ENCODE data around the gene TARS3.

DNA sequence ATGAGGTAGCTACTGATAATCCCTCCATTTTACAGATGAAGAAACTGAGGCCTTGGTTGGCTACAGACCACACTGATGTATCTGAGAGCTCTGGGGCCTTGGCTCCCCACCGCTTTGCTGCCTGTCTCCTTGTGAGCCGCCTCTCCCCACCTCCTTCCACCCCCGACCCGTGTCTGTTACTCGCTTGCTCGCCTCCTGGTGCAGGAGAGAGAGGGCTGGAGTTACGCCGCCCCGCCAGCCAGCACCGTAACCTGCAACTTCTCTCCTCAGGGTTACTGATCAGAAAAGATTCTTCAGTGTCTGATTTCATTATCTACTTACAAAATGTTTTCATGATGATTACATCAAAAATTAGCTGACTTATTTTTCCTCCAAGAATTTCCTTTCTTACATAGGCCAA, 106.2 kb downstream of the TARS3 start:
- TF ChIP-seq, protein P1, sequence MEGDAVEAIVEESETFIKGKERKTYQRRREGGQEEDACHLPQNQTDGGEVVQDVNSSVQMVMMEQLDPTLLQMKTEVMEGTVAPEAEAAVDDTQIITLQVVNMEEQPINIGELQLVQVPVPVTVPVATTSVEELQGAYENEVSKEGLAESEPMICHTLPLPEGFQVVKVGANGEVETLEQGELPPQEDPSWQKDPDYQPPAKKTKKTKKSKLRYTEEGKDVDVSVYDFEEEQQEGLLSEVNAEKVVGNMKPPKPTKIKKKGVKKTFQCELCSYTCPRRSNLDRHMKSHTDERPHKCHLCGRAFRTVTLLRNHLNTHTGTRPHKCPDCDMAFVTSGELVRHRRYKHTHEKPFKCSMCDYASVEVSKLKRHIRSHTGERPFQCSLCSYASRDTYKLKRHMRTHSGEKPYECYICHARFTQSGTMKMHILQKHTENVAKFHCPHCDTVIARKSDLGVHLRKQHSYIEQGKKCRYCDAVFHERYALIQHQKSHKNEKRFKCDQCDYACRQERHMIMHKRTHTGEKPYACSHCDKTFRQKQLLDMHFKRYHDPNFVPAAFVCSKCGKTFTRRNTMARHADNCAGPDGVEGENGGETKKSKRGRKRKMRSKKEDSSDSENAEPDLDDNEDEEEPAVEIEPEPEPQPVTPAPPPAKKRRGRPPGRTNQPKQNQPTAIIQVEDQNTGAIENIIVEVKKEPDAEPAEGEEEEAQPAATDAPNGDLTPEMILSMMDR (IDR thresholded peaks at IDR 0.05; ENCODE audit: low read depth, low read length) = no peak
- no peak for TF ChIP-seq EZH2phosphoT487 (IDR thresholded peaks at IDR 0.05; ENCODE audit: low read depth)

Data from OCI-LY3 (cell line).